Neuronal stem cell (in vitro differentiated cells): Measurements from ENCODE around the gene FBXO10.
"Not testable (repeated sequence)": the region's sequence is repeated elsewhere in the genome, so short reads cannot be mapped to it uniquely, and the experiment has no call there.

ENCODE experiments used
- DNase-seq: peaks from one replicate; pipeline ENCODE4 v3.0.0-alpha.2; 2013; ENCODE audit warnings: low spot score
- H2AFZ ChIP-seq: one replicate; pipeline ENCODE4 v1.6.1; 2013; ENCODE audit warnings: mild to moderate bottlenecking, low read length, inconsistent platforms
- H2AK5ac ChIP-seq: 2 replicates; pipeline ENCODE4 v1.6.1; 2013; ENCODE audit warnings: low read depth, mild to moderate bottlenecking, inconsistent platforms, low read length, moderate library complexity, mixed read lengths
- H2BK120ac ChIP-seq: 2 replicates; pipeline ENCODE4 v1.6.1; 2013; ENCODE audit warnings: low read depth, mild to moderate bottlenecking, inconsistent platforms, low read length, moderate library complexity, mixed read lengths
- H2BK12ac ChIP-seq: one replicate; pipeline ENCODE4 v1.6.1; 2013; ENCODE audit warnings: low read length, inconsistent platforms
- H2BK15ac ChIP-seq: 2 replicates; pipeline ENCODE4 v1.6.1; 2013; ENCODE audit warnings: mild to moderate bottlenecking, low read length, inconsistent platforms, mixed read lengths
- H2BK5ac ChIP-seq: one replicate; pipeline ENCODE4 v1.6.1; 2013; ENCODE audit warnings: inconsistent platforms, mild to moderate bottlenecking, low read length, moderate library complexity
- H3K14ac ChIP-seq: one replicate; pipeline ENCODE4 v1.6.1; 2013; ENCODE audit warnings: low read length, inconsistent platforms
- H3K18ac ChIP-seq: 2 replicates; pipeline ENCODE4 v1.6.1; 2013; ENCODE audit warnings: low read length, inconsistent platforms
- H3K23ac ChIP-seq: 2 replicates; pipeline ENCODE4 v1.6.1; 2013; ENCODE audit warnings: low read depth, mild to moderate bottlenecking, mixed read lengths, low read length, inconsistent platforms; ENCODE audit not compliant: poor library complexity
- H3K27ac ChIP-seq: replicated peaks from 3 replicates; pipeline ENCODE4 v1.5.1; 2013; ENCODE audit warnings: low read length, inconsistent platforms
- H3K27me3 ChIP-seq, 3 experiments: 2 replicates each; pipeline ENCODE4 v1.6.1; 2013; ENCODE audit warnings: low read length in 3 of 3, mild to moderate bottlenecking in 2 of 3, inconsistent platforms in 1 of 3, low read depth in 1 of 3, mixed read lengths in 1 of 3, moderate library complexity in 1 of 3; ENCODE audit not compliant: control insufficient read depth in 3 of 3, insufficient read depth in 3 of 3
- H3K36me3 ChIP-seq, 2 donors: replicated peaks in 1 of 2; 2 replicates each; pipeline ENCODE4 v1.6.1; 2013; ENCODE audit warnings: low read length in 2 of 2; ENCODE audit not compliant: control insufficient read depth in 2 of 2, insufficient read depth in 2 of 2
- H3K4ac ChIP-seq: 2 replicates; pipeline ENCODE4 v1.6.1; 2013; ENCODE audit warnings: inconsistent platforms, mild to moderate bottlenecking, low read length, moderate library complexity
- H3K4me1 ChIP-seq, 2 donors: 1 replicate in 1 of 2; 2 replicates in 1 of 2; pipeline ENCODE4 v1.6.1; 2013; ENCODE audit warnings: low read length in 2 of 2, low read depth in 1 of 2; ENCODE audit not compliant: control insufficient read depth in 2 of 2, insufficient read depth in 1 of 2
- H3K4me2 ChIP-seq: one replicate; pipeline ENCODE4 v1.6.1; 2013; ENCODE audit warnings: mild to moderate bottlenecking, low read length, inconsistent platforms; ENCODE audit not compliant: insufficient read depth, poor library complexity, severe bottlenecking
- H3K4me3 ChIP-seq, 2 donors: 2 replicates each; pipeline ENCODE4 v1.5.1; 2013; ENCODE audit warnings: low read length in 2 of 2, mild to moderate bottlenecking in 2 of 2, inconsistent platforms in 1 of 2, moderate library complexity in 1 of 2
- H3K79me1 ChIP-seq: one replicate; pipeline ENCODE4 v1.6.1; 2013; ENCODE audit warnings: low read depth, mild to moderate bottlenecking, inconsistent platforms, low read length, moderate library complexity
- H3K9ac ChIP-seq: one replicate; pipeline ENCODE4 v1.6.1; 2013; ENCODE audit warnings: mild to moderate bottlenecking, low read depth, low read length, inconsistent platforms; ENCODE audit not compliant: poor library complexity
- H3K9me3 ChIP-seq, 2 donors: replicated peaks in 1 of 2; 2 replicates each; pipeline versions ENCODE3 to v1.6.1; 2013; ENCODE audit warnings: low read length in 2 of 2, mild to moderate bottlenecking in 2 of 2, inconsistent platforms in 1 of 2, low read depth in 1 of 2, mixed read lengths in 1 of 2, moderate library complexity in 1 of 2; ENCODE audit not compliant: control insufficient read depth in 2 of 2, insufficient read depth in 1 of 2
- H4K8ac ChIP-seq: one replicate; pipeline ENCODE4 v1.6.1; 2013; ENCODE audit warnings: low read depth, mild to moderate bottlenecking, inconsistent platforms, low read length, moderate library complexity
- H4K91ac ChIP-seq: one replicate; pipeline ENCODE4 v1.6.1; 2013; ENCODE audit warnings: low read length, low read depth, mild to moderate bottlenecking, inconsistent platforms; ENCODE audit not compliant: poor library complexity
- WGBS, 2 donors: extraction: QIAGEN DNeasy Blood & Tissue Kit; methylation state at CpG; one replicate each; pipeline ENCODE4 v1.1.7; 2013; ENCODE audit warnings: missing lambda C conversion rate in 2 of 2, mixed read lengths in 1 of 2; ENCODE audit not compliant: insufficient read length in 2 of 2, insufficient replicate concordance in 1 of 2; ENCODE audit errors: extremely low coverage in 2 of 2; 5-methylcytosine and 5-hydroxymethylcytosine counted together

The FBXO10 gene

DNA sequence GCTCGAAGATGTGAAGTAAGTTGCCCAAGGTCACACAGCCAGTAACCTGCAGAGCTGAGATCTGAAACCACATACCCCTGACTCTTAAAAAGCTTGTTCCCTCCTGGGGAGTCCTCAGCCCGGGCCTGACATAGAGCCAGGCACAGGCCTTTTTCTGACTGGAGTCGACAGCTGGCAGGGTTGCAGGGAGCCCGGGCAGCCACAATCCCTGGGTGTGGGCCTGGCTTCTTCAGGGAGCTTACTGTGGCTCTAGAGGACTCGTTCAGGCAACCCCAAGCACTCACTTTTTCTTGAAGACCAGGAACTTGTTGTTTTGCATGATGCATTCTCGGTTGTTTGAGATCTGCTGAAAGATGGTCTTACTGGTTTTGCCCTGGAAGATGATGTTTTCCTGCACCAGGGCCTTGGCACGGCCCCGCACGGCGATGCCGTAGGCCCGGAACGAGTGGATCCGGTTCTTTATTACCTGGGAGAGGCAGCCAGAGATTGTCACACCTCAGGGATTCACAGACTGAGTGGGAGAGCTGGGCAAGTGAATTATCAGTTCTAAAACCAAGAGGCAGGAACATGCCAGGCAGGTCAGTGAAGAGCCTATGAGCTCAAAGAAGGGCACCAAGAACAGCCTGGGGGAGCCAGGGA lies 60.4 kb downstream of the FBXO10 start:
- H2BK5ac ChIP-seq = no peak overlapping the region
- no peaks in the 10 kb centered on the region for H3K79me1 ChIP-seq
- H3K4me2 ChIP-seq = no peak overlapping the region
- no peak overlapping the region for H2BK15ac ChIP-seq
- H4K91ac ChIP-seq = no peak overlapping the region
- no peak overlapping the region for H2BK12ac ChIP-seq
- DNase-seq = no peak
- no peak overlapping the region for H4K8ac ChIP-seq
- peaks cover 0 to 2% of the 10 kb centered on the region in 2 donors for H3K9me3 ChIP-seq
- H3K14ac ChIP-seq = no peak overlapping the region
- no peak overlapping the region for H3K4ac ChIP-seq
- H3K27ac ChIP-seq = no peak overlapping the region
- no peak overlapping the region for H3K18ac ChIP-seq
- no peak overlapping the region for H3K23ac ChIP-seq
- H2AFZ ChIP-seq = no peak overlapping the region
- H2AK5ac ChIP-seq = no peak overlapping the region
- H3K27me3 ChIP-seq = peaks cover 0 to 2% (median 0%) of the 10 kb centered on the region in 3 experiments
- no peak overlapping the region for H2BK120ac ChIP-seq
- WGBS, 2 donors = no CpG with 5 or more reads among the region's 14 CpGs
- no peak overlapping the region for H3K9ac ChIP-seq
- H3K4me3 ChIP-seq = no peak overlapping the region
- peaks cover 18 to 67% of the 10 kb centered on the region in 2 donors for H3K36me3 ChIP-seq
- peaks cover 0 to 3% of the 10 kb centered on the region in 2 donors for H3K4me1 ChIP-seq

- no peak overlapping the region for H4K8ac ChIP-seq
- H2AK5ac ChIP-seq = no peak overlapping the region
- H2AFZ ChIP-seq = no peak overlapping the region
- no peak overlapping the region for H3K9ac ChIP-seq
- H3K18ac ChIP-seq = no peak overlapping the region
- H2BK5ac ChIP-seq = no peak overlapping the region
- no peak overlapping the region for H2BK120ac ChIP-seq
- H3K4me2 ChIP-seq = no peak overlapping the region
- no peak overlapping the region for H3K4ac ChIP-seq
- peaks cover 0 to 2% (median 0%) of the 10 kb centered on the region in 3 experiments for H3K27me3 ChIP-seq
- no peak for DNase-seq
- H3K79me1 ChIP-seq = no peaks in the 10 kb centered on the region
- no peak overlapping the region for H2BK12ac ChIP-seq
- H2BK15ac ChIP-seq = no peak overlapping the region
- no peak overlapping the region for H3K14ac ChIP-seq
- peaks cover 0 to 3% of the 10 kb centered on the region in 2 donors for H3K4me1 ChIP-seq
- H3K4me3 ChIP-seq = no peak overlapping the region
- H3K9me3 ChIP-seq = peaks cover 0 to 2% of the 10 kb centered on the region in 2 donors
- peaks cover 18 to 61% of the 10 kb centered on the region in 2 donors for H3K36me3 ChIP-seq
- H3K23ac ChIP-seq = no peak overlapping the region
- no CpG with 5 or more reads among the region's 7 CpGs for WGBS, 2 donors
- H4K91ac ChIP-seq = no peak overlapping the region
- H3K27ac ChIP-seq = no peak overlapping the region
Measured at GRCh38 chr9:37514999-37515398, 61.2 kb downstream of the FBXO10 start.

DNA sequence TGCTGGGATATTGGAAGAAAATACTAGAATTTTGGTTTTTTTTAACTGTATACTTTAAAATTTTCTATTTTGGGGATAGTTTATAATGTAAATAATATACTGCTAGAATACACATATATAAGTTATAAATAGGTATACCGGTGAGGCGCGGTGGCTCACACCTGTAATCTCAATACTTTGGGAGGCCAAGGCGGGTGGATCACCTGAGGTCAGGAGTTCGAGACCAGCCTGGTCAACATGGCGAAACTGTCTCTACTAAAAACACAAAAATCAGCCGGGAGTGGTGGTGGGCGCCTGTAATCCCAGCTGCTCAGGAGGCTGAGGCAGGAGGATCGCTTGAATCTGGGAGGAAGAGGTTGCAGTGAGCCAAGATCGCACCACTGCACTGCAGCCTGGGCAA lies 61.8 kb downstream of the FBXO10 start:
- H2BK5ac ChIP-seq, H2BK15ac ChIP-seq, H3K27me3 ChIP-seq, H3K79me1 ChIP-seq, H3K23ac ChIP-seq, H2AK5ac ChIP-seq, H3K4me2 ChIP-seq, H4K91ac ChIP-seq, H2AFZ ChIP-seq, H3K14ac ChIP-seq, H3K27ac ChIP-seq, H3K4me1 ChIP-seq, H3K9ac ChIP-seq, H4K8ac ChIP-seq, DNase-seq, H2BK120ac ChIP-seq, H3K4me3 ChIP-seq, H2BK12ac ChIP-seq, H3K9me3 ChIP-seq, H3K18ac ChIP-seq, H3K4ac ChIP-seq: not testable (repeated sequence)
- WGBS, 2 donors = no CpG with 5 or more reads among the region's 10 CpGs
- H3K36me3 ChIP-seq = peaks cover 18 to 61% of the 10 kb centered on the region in 2 donors

DNA sequence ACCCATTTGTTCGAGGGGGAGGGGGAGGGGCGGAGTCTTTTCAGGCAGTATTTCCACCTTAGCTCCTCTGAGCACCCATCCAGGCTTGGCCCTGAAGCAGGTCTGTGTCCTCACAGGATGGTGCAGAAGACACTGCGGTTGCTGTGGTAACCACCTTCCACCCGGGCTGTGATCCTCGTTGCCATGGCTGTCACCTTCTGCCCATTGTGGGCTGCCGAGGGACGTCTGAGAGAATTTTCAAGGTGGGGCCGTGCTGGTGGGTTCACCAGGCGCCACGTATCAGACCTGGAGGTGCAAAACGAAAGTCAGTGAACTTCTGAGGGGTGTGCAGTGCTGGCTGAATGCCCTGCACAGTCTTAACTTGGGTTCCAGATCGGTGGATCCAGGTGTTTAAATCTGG lies 63.7 kb downstream of the FBXO10 start:
- Histone ChIP-seq H3K14ac (no peak overlapping the region), H2BK12ac (no peak overlapping the region), H3K18ac (no peak overlapping the region), H3K4me1 (peaks cover 0 to 3% of the 10 kb centered on the region in 2 donors), H4K8ac (no peak overlapping the region), H2AK5ac (no peak overlapping the region), H2BK15ac (no peak overlapping the region), H2BK120ac (no peak overlapping the region), H3K27ac (no peak overlapping the region), H3K27me3 (peaks cover 0 to 2% (median 0%) of the 10 kb centered on the region in 3 experiments), H4K91ac (no peak overlapping the region), H3K36me3 (peaks cover 19 to 63% of the 10 kb centered on the region in 2 donors), H2AFZ (no peak overlapping the region), H2BK5ac (no peak overlapping the region), H3K23ac (no peak overlapping the region), H3K4me3 (no peak overlapping the region), H3K9me3 (no peaks in the 10 kb centered on the region), H3K79me1 (no peaks in the 10 kb centered on the region), H3K4me2 (no peak overlapping the region), H3K4ac (no peak overlapping the region), H3K9ac (no peak overlapping the region)
- no peak for DNase-seq
- no CpG with 5 or more reads among the region's 12 CpGs for WGBS, 2 donors
